SK-N-SH treated with all-trans-retinoic acid at 6 μM for 48 hours (cell line): ENCODE results near the gene SLC22A6.
"Not testable (repeated sequence)": the region's sequence is repeated elsewhere in the genome, so short reads cannot be mapped to it uniquely, and the experiment has no call there.

ENCODE experiments used
- ATAC-seq: fragments of 200-7000 bp; cut with Tn5 transposase; 3 replicates; pipeline ENCODE4 v1.9.1; 2020; ENCODE audit warnings: mild to moderate bottlenecking, moderate library complexity
- CSDC2 ChIP-seq: fragments of 250-450 bp; sonication (Bioruptor Pico); IDR thresholded peaks from 2 replicates; pipeline ENCODE4 v1.5.0; 2020; ENCODE audit warnings: mild to moderate bottlenecking, moderate library complexity
- ESRRG ChIP-seq: fragments of 250-450 bp; sonication (Bioruptor Pico); IDR thresholded peaks from 2 replicates; pipeline ENCODE4 v1.6.1; 2021; ENCODE audit warnings: mild to moderate bottlenecking
- ISL1 ChIP-seq: fragments of 250-450 bp; sonication (Bioruptor Pico); IDR thresholded peaks from 2 replicates; pipeline ENCODE4 v2.1.2; 2022; ENCODE audit warnings: mild to moderate bottlenecking, moderate library complexity
- OSR1 ChIP-seq: fragments of 250-450 bp; sonication (Bioruptor Pico); IDR thresholded peaks from 2 replicates; pipeline ENCODE4 v1.8.0; 2022; ENCODE audit warnings: moderate library complexity, mild to moderate bottlenecking, inconsistent platforms
- TSHZ2 ChIP-seq: fragments of 250-450 bp; sonication (Bioruptor Pico); IDR thresholded peaks from 2 replicates; pipeline ENCODE4 v1.5.0; 2020; ENCODE audit warnings: mild to moderate bottlenecking, moderate library complexity
- ZC3H10 ChIP-seq: fragments of 250-450 bp; sonication (Bioruptor Pico); IDR thresholded peaks from 2 replicates; pipeline ENCODE4 v1.5.1; 2021; ENCODE audit warnings: mild to moderate bottlenecking, moderate library complexity
- ZNF8 ChIP-seq: fragments of 450-650 bp; formaldehyde crosslinking; IDR thresholded peaks from 2 replicates; pipeline ENCODE4 v1.5.0; 2020; ENCODE audit warnings: mild to moderate bottlenecking, moderate library complexity
- TF ChIP-seq, protein P1 (sequence below): fragments of 250-450 bp; sonication (Bioruptor Pico); IDR thresholded peaks from 2 replicates; pipeline ENCODE4 v1.5.1; 2021; ENCODE audit warnings: mild to moderate bottlenecking, moderate library complexity
- TF ChIP-seq, protein P2 (sequence below): fragments of 250-450 bp; sonication (Bioruptor Pico); IDR thresholded peaks from 2 replicates; pipeline ENCODE4 v1.8.0; 2020; ENCODE audit warnings: mild to moderate bottlenecking, moderate library complexity, borderline replicate concordance

SLC22A6 gene

GRCh38 chr11:62948765-62949320 is 35.9 kb downstream of the SLC22A6 start:
- ATAC-seq = no peak
- no peak for TF ChIP-seq ZNF8 (CRISPR knock-in tag)
- no peak for TF ChIP-seq TSHZ2 (CRISPR knock-in tag)
- TF ChIP-seq ZC3H10 (CRISPR knock-in tag) = no peak
- no peak for TF ChIP-seq CSDC2 (CRISPR knock-in tag)
- TF ChIP-seq, protein P1, sequence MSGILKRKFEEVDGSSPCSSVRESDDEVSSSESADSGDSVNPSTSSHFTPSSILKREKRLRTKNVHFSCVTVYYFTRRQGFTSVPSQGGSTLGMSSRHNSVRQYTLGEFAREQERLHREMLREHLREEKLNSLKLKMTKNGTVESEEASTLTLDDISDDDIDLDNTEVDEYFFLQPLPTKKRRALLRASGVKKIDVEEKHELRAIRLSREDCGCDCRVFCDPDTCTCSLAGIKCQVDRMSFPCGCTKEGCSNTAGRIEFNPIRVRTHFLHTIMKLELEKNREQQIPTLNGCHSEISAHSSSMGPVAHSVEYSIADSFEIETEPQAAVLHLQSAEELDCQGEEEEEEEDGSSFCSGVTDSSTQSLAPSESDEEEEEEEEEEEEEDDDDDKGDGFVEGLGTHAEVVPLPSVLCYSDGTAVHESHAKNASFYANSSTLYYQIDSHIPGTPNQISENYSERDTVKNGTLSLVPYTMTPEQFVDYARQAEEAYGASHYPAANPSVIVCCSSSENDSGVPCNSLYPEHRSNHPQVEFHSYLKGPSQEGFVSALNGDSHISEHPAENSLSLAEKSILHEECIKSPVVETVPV (CRISPR knock-in tag) = no peak
- TF ChIP-seq, protein P2, sequence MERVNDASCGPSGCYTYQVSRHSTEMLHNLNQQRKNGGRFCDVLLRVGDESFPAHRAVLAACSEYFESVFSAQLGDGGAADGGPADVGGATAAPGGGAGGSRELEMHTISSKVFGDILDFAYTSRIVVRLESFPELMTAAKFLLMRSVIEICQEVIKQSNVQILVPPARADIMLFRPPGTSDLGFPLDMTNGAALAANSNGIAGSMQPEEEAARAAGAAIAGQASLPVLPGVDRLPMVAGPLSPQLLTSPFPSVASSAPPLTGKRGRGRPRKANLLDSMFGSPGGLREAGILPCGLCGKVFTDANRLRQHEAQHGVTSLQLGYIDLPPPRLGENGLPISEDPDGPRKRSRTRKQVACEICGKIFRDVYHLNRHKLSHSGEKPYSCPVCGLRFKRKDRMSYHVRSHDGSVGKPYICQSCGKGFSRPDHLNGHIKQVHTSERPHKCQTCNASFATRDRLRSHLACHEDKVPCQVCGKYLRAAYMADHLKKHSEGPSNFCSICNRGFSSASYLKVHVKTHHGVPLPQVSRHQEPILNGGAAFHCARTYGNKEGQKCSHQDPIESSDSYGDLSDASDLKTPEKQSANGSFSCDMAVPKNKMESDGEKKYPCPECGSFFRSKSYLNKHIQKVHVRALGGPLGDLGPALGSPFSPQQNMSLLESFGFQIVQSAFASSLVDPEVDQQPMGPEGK = no peak
- TF ChIP-seq OSR1 (CRISPR knock-in tag) = no peak

DNA sequence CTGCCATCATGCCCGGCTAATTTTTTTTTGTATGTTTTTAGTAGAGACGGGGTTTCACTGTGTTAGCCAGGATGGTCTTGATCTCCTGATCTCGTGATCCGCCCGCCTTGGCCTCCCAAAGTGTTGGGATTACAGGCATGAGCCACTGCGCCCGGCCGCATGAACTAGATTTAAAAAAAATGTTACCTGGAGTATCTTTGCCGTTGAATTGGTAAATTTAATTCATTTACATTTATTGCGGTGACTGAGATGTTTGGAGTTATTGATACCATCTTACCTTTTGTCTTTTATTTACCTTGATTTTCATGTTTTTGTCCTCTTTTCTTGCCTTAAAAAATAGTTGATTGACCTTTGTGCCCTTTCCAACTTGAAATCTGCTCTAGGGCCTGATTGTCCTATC is 39.2 kb downstream of the SLC22A6 start:
- not testable (repeated sequence) for ATAC-seq

- not testable (repeated sequence) for ATAC-seq
Measured at GRCh38 chr11:62937528-62937927, 47.2 kb downstream of the SLC22A6 start.

DNA sequence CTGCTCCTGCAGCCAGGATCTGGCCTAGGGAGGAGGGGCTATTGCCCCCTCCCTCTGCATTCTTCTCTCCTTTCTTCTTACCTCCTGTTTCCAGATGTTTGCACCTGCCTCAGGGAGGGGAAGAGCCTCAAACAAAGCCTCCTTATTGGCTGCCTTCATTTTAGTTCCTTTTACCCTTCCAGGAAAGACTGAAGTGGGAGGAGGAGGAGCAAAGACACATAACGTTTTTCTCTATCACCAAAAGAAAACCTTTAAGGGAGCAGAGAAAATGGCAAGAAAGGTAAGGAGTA is 50.3 kb downstream of the SLC22A6 start:
- ATAC-seq = no peak
- no peak for TF ChIP-seq ESRRG (CRISPR knock-in tag)
- TF ChIP-seq ISL1 = no peak
- TF ChIP-seq CSDC2 (CRISPR knock-in tag) = no peak

DNA sequence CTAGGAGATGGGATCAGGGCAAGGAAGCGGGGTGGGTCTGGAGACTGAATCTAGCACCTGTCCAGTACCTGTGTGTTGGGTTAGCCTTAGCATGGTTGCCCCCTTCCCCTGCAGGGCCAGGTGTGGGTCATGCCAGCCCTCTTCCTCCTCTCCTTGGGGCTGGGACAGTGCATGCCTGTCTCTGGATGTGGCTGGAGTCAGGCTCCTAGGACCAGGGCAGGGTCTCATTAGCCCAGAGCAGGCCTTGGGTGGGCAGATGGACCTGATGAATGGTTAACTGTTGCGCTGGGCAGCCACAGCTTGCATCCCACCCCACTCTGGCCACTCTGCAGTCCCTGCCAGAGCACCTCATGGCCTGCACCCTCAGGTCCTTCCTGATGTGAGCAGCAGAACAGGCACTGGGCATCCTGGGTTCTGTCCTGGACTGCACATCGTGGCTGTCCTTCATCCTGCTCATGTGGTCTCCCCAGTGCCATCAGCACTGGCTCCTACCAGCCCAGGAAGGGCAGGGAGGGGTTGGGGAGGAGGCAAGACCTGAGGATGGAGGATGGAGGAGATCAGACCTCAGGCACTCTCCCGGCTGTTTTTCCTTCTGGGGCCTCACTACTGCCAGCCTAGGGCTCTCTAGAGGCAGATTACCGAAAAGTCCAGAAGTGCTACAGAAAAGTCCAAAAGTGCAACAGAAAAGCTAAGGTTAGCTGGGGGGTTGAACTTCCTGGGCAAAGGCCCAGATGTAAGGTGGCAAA is 50.8 kb downstream of the SLC22A6 start:
- ATAC-seq = no peak
- no peak for TF ChIP-seq ZC3H10 (CRISPR knock-in tag)

GRCh38 chr11:62933285-62933684 is 51.5 kb downstream of the SLC22A6 start:
- no peak for TF ChIP-seq TSHZ2 (CRISPR knock-in tag)
- TF ChIP-seq, protein P2 = no peak
- no peak for ATAC-seq
